NCI-H1092 treated with DMSO at 0.1 percent for 48 hours (cell line): Measurements from ENCODE around the gene GSTM4.
A peak's percentile ranks its signal among the peaks of the same experiment; 100 is the strongest.

Source experiments
- DNase-seq: peaks from one replicate; lab custom pipeline; 2025; lab: John Stamatoyannopoulos, UW

Gene GSTM4

DNA sequence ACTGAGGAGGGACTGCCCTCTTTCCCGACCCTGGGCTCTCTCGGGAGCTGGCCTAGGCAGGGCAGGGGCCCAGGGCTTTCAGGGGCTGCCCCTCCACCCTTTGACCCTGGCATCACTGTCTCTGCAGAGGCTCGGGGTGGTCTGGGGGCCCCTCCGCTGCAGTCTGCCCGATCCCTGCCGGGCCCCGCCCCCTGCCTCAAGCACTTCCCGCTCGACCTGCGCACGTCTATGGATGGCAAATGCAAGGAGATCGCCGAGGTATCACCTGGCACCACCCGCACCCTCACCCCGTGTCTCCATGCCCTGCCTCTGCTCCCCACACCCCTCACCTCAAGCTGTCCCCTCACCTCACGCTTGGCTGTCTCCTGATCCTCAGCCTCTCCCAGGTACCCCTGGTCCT is 30.7 kb upstream of the GSTM4 start:
- no peak for DNase-seq

DNA sequence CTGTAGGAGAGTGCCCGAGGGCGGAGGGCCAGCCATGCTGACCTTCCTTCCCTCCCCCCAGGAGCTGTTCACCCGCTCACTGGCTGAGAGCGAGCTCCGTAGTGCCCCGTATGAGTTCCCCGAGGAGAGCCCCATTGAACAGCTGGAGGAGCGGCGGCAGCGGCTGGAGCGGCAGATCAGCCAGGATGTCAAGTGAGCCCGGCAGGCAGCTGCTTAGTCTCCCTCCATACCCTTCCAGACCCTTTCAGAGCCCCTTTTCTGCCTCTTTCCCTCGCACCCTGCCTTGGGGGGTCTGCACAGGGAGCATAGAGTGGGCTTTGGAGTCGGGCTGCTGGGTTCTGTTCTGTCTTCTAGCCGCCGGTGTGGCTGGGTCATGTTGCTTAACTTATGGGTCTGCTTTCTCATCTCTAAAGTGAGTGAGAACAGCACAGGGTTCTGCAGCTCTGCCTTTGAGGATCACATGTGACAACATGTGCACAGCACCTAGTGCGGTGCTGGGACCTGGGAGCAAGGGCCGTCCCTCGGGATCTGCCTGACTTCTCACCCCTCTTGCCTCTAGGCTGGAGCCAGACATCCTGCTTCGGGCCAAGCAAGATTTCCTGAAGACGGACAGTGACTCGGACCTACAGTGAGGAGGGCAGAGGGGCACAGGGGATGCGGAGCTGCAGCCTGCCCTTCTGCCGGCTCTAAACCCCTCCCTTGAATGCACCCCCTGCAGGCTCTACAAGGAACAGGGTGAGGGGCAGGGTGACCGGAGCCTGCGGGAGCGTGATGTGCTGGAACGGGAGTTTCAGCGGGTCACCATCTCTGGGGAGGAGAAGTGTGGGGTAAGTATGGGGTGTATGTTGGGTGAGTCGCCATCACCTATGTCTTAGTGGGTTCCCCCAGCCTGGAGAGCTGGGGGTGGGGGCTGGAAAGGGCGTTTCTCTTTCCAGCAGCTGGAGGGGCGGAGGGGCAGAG is 30.0 kb upstream of the GSTM4 start:
- no peak for DNase-seq

DNA sequence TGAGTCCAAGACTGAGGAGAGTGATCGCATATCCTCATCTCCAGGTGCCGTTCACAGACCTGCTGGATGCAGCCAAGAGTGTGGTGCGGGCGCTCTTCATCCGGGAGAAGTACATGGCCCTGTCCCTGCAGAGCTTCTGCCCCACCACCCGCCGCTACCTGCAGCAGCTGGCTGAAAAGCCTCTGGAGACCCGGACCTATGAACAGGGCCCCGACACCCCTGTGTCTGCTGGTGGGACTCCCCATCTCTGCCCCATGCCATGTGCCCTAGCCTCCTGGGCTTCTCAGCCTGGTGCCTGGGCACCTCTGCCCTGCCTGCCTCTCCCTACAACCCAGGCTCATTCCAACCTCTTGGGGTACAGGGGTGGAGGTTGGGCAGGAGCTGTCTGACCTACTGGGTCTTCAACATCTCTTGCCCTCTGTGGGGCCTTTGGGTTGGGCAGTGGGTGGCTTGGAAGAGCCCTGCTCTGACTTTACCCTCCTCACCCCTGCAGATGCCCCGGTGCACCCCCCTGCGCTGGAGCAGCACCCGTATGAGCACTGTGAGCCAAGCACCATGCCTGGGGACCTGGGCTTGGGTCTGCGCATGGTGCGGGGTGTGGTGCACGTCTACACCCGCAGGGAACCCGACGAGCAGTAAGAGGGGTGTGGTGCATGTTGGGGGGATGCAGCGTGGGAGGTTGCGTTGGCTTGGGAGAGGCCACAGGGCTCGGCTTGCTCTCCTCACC is 29.1 kb upstream of the GSTM4 start:
- no peak for DNase-seq

DNA sequence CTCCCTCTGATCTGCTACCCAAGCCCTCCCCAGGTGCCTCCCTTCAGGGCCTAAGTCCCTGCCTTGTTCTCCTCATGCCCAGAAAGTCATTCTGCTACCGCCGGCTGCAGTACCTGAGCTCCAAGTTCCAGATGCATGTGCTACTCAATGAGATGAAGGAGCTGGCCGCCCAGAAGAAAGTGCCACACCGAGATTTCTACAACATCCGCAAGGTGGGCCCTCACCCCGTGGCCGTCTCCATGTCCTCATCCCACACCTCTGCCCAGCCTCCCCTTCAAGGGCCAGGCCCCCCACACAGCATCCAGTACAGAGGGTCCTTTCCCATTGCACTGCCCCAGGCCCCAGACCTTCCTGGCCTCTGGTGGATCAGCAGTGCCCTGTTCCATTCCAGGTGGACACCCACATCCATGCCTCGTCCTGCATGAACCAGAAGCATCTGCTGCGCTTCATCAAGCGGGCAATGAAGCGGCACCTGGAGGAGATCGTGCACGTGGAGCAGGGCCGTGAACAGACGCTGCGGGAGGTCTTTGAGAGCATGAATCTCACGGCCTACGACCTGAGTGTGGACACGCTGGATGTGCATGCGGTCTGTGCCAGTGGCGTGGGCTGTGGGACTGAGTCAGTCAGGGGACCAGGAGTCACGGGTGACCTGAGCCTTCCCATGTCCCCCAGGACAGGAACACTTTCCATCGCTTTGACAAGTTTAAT is 28.1 kb upstream of the GSTM4 start:
- DNase-seq, result no peak

DNA sequence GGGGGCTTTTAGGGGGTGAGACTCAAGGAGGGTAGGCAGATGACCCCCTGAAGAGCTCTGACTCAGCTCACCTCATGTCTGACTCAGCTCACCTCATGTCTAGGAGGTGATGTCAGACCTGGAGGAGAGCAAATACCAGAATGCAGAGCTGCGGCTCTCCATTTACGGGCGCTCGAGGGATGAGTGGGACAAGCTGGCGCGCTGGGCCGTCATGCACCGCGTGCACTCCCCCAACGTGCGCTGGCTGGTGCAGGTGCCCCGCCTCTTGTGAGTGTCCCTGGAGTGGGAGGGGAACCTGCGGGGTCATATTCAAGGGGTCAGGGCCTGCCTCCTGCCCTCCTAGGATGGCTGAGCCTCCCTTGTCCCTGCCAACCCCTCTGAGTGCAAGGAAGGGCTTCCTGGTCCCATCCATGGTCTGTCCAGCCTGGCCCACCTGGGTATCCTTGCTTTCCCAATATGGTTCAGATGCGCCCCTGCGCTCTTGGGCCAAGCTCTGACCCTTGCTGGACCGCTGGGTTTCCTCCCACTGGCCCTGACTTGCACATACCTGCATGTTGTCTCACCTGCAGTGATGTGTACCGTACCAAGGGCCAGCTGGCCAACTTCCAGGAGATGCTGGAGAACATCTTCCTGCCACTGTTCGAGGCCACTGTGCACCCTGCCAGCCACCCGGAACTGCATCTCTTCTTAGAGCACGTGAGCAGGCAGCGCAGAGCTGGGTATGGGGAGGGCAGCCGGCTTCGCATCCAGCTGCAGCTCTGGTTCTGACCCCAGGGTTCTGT is 27.2 kb upstream of the GSTM4 start:
- no peak for DNase-seq

DNA sequence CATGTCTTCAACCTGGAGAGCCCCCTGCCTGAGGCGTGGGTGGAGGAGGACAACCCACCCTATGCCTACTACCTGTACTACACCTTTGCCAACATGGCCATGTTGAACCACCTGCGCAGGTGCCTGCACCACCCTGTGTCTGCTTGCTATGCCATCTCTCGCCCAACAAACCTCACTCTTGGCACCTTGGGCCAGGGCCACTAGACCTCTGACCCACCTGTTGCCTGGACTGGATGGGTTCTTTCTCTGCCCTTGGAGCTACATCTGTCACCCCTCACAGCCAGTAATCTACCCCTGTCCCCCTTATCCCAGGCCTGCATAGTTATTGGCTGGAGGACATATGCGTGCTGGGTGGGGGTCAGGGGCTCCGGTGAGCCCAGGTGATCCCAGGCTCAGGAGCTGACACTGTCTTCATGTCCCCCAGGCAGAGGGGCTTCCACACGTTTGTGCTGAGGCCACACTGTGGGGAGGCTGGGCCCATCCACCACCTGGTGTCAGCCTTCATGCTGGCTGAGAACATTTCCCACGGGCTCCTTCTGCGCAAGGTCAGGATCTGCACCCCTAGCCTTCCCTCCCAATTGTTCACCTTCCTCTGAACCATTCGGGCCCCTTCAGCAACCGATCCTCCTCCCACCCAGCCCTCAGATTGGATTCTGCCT is 26.4 kb upstream of the GSTM4 start:
- DNase-seq, result no peak

DNA sequence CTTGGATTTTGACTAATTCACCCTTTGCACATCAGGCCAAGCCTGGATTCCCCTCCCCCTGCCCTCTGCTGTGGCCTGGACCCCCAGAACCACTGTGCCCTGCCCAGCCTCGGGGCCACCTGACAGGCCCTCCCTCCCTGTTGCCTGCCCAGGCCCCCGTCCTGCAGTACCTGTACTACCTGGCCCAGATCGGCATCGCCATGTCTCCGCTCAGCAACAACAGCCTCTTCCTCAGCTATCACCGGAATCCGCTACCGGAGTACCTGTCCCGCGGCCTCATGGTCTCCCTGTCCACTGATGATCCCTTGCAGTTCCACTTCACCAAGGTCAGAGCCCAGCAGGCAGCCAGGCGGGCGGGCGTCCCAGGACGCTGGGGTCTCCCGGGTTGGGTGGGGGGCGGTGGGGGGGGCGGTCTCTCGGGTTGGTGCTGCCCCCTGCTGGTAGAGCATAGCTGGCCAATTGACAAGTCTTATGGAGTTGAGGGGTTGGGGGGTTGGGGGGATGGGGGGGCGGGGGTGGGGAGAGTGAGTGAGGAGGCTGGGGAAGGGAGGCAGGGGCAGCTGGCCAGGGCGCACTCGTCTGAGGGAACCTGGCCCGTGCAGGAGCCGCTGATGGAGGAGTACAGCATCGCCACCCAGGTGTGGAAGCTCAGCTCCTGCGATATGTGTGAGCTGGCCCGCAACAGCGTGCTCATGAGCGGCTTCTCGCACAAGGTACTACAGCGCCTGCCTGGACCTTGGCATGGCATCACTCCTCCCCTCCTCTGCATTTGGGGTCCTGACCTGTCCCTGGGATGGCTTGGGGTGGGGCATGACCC is 25.6 kb upstream of the GSTM4 start:
- DNase-seq, result no peak

DNA sequence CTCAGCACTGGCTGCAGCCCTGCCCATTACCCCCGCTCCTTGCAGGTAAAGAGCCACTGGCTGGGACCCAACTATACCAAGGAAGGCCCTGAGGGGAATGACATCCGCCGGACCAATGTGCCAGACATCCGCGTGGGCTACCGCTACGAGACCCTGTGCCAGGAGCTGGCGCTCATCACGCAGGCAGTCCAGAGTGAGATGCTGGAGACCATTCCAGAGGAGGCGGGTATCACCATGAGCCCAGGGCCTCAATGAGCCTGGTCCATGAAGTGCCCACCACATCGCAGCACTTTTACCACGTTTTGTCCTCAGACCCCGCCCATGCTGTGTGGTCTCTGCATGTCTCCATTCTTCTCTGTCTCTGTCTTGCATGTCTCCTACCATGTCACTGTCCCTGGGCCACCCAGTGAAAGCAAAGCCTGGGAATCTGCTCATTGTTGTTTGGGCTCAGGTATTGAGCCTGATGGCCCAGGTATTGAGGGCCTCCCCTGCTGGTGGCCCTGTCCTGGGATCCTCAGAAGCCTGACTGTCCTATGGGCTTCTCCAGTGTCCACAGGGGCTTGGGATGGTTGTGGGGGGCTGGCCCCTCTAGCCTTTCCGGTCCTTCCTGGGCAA is 24.9 kb upstream of the GSTM4 start:
- DNase-seq, result no peak

DNA sequence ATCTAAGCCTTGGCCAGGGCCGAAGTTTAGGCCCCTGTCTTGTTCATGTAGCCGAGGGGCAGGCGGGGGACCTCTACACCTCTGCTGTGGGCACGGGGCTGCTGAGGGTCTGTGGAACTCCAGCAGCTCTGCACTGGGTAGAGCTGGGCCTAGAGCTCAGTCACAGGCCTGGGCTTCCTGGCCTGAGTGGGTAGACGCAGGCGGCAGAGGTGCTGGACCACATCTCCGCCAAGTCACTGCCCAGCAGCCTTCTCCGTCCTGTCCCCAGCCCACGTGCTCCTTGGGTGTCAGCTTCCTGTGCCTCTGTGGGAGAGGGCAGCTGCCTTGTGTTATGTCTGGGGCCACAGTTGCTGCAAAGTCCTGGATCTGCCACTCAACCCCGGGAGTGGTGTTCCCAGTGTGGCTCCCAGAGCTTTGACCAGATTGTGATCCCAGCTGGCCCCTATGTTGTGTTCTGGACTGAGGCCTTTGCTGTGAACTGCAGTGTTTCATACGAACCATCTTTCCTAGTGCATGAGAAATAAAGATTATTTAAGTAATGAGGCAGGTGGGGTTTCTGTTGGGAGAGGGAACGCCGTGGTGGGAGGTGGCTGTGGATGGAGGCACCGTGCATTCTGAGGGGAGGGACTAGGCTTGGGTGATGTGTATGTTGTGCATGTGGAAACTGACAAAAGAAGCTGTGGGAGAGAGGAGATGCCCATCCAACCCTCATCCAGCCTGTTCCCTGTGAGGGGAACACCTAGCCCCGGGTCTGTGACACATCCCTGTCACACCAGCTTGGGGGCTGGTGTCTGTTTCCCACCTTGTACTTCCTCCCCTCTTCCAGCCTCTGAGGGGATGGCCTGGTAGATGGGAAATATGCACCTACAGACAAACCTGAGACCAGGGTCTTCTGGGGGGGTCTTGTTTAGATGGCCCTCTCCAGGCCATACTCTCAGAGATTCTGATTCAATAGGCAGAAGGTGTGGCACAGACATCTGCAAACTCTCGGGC is 24.1 kb upstream of the GSTM4 start:
- DNase-seq, result no peak

DNA sequence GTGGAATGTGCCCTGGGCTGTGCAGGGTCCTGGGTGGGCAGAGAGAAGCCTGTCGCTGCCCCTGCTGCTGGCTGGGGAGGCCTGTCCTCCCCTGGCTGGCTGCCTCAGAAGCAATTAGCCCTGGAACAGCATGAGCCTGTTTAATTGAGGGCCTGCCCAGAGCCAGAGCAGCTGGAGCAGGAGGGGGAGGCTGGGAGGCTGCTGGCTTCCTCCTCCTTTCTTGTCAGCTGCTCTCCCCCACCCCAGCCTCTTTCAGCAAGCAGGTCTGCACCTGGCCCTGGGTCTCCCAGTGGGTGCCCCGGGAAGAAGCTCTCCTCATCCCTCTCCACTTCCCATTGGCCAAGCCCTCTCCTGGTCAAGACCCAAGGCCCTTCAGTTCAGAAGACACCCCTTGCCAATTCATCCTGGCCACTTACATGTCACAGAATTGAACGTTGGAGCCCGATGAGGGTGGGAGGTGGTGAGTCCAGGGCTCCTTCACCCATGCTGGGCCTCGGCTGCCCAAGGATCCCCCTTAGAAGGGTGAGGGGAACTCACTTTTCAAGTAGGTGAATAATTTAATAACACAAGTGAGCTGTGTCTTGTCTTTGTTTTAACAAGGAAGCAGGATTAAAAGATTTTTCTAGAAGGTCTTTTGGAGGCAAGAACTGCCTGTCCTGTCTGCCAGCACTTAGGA is 23.1 kb upstream of the GSTM4 start:
- DNase-seq, result peak; percentile 94

DNA sequence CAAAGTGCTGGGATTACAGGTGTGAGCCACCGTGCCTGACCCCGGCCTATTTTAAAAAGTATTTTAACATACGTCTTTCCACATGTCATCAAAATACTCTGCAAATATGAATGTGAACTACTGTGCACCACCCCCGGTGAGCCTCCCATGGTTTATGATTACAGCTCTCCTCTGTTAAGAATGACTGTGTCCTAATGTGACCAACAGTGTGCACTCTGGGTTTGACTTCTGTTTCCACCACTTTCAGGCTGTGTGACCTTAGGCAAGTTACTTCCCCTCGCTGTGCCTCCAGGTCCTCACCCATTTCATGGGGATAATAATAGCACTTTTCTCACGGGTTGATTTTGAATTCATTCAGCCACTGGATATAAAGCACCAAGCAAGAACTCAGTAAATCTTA is 21.6 kb upstream of the GSTM4 start:
- DNase-seq, result no peak

DNA sequence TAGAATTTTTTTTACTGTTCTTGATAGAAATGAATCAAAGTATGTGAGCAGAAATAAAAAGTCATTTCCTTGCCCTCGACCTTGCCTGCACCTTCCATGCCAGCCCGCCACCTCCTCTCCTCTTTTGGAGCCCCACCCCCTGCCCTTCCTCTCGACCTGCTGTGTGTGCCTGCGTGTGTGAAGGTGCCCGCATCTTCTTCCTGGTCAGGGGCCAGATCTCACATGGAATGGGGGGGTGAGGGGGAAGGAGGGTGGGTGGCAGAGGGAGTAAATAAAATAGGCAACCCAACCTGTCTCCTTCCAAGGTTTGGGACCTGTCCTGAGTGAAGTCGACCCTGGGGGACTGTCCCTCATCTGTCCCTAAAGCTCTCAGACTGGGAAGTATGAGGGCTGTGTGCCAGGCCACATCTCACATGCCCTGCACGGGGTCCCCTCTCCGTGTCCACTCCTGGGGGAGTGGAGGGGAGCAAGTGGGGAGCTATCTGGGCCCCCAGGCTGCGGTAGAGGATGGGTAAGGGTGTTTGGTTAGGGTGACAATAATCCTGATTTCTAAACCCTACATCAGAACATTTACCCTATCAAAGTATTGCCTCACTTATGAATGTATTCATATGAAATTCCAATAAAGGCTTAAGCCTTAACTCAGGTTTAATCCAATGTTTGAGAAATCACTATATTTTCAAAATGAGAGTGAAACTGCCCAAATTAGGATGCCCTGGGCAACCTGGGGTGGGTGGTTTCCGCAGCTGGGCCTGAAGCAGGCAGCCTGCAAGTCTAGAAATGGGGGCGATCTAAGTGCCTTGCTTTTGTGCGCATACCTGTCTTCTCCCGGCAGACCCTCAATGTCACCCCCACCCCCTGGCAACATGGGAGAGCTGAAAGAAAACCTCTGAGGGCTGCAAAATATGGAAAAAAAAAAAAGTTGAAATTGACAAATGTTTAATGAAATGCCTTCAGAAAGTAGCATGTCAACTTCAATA is 20.8 kb upstream of the GSTM4 start:
- DNase-seq, result no peak

DNA sequence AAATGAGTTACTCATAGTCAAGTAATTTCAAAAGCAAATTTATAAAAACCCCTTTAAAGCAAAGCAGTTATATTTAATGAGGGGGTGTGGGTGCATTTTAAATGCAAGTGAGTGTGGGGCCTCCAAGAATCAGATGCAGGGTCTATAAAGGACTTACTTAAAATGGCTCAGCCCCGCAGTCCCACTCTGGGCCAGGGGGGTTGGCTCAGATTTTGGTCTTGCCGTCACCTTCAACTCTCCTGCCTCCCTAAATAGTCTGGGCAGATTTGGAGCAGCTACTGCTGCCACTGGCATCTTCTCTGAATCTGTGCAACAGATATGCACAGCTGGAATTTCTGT is 20.1 kb upstream of the GSTM4 start:
- no peak for DNase-seq

DNA sequence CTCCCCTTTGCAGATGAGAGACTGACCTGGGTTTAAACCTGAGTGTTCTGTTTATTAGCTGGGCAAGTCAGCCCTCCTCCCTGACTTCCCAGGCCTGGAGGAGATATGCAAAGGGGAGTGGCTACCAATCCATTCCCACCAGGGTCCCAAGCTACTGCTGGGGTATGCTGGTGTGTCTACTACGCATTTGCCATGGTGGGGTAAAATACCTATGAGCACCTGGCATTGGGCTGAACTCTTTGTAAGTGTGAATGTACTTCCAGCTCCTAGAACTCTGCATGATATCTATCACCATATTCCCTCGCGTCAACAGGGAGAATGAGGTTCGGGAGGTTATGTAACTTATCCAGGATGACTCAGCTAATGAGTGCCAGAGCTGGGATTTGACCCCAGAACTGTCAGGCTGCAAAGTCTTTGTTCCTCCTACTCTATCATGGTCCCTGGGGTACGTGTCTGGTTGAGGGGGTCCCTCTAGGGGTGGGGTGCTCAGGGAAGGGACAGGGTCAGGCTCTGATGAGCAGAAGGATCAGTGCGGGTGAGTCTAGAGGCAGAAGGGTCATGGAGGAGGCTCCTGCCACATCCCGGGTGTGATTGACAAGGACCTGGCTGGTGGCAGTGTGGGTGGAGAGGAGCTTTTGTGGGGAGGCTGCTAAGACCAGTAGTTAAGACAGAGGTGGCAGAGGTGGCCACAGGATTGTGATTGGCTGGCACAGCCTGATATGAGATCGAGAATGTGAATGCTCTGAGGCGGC is 19.5 kb upstream of the GSTM4 start:
- no peak for DNase-seq

DNA sequence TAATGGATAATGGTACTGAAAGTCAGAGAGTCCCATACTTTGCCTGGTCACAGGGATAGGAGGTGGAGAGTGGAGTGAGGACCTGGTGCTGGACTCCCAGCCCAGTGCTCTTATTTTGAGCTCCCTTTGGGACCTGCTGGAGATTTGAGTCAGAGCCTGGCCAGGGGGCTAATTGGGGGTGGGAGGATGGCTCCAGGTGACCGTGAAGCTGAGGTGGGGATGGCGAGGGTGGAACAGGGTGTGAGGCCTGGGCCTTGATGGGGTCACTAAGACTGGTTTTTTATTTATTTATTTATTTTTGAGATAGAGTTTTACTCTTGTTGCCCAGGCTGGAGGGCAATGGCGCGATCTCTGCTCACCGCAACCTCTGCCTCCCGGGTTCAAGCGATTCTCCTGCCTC is 18.5 kb upstream of the GSTM4 start:
- no peak for DNase-seq

DNA sequence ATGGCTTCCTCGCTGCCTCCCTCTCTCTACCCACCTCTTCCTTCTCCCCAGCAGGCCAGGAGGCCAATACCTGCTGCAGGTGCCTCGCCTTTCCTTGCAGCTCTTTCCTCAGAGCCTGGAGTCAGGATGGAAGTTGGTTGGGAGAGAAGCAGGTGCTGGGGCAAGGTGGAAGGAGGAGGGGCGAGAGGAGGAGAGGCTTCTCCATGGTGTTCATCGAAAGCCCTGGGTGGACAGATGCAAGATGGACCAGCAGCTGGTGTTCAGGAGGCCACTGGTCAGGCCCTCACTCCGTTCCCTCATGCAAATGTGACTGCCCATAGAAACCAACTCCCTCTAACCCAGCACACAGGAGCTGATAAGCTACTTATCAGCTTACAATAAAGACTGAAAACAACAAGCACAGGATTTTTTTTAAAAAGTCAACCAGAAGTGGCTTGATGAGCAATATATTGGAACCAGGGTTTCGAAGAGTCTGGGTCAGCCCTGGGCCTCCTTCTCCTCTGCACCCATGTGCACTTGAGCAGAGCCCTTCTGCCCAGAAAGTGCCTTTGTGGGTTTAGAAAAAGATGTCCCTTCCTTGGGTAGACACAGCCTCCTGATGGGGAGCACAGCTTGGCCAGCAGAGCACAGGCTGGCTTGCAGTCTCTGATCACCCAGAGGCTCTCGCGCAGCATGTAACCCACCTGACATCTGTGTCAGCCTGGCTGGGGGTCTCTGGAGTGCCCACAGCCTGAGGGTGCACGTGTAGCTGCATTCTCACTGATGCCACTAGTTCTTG is 16.6 kb upstream of the GSTM4 start:
- DNase-seq, result no peak
